ENCODE data around the gene TNFAIP2. TPM values are rescaled to one million over a fixed set of nuclear protein-coding genes. Genes with fewer than 3 reads are reported as not detected.

Gene TNFAIP2
- total RNA-seq, 2 experiments from 2014 or later = not detected

DNA sequence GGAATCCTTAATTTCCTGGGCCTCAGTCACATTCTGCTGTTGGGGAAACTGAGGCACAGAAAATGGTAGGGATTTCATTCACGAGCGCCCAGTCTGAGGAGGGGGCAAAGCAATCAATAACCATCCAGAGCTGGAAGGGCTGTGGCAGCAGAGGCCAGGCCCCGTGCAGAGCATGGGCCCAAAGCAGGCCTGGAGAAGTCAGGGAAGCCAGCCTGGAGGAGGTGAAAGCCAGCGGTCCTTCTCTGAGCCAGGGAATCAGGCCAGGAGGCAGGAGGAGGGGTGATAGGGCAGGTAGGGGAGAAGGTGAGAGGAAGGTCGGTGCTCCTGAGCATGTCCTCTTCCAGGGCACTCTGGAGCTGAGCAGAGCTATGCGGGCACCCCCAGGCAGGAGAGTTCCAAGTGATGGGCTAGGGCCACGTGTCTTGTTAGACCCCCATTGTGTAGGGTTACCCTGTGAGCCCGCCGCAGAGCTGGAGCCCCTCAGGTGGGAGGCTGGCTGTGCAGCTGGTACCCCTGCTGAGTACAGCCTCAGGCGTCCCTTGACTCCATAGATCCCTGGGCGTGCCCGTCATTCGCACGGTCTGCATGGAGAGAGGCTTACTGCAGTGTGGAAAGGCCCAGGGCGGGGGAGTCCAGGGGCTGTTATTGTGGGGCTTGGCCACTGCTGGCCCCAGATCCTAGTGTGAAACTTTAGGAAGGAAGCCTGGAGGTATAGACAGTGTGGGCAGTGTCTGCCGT, 4.8 kb downstream of the TNFAIP2 start:
- TF ChIP-seq EZH2phosphoT487 (IDR thresholded peaks at IDR 0.05; ENCODE audit: borderline replicate concordance, low read depth, low read length) = no peak
- TF ChIP-seq, protein P1, sequence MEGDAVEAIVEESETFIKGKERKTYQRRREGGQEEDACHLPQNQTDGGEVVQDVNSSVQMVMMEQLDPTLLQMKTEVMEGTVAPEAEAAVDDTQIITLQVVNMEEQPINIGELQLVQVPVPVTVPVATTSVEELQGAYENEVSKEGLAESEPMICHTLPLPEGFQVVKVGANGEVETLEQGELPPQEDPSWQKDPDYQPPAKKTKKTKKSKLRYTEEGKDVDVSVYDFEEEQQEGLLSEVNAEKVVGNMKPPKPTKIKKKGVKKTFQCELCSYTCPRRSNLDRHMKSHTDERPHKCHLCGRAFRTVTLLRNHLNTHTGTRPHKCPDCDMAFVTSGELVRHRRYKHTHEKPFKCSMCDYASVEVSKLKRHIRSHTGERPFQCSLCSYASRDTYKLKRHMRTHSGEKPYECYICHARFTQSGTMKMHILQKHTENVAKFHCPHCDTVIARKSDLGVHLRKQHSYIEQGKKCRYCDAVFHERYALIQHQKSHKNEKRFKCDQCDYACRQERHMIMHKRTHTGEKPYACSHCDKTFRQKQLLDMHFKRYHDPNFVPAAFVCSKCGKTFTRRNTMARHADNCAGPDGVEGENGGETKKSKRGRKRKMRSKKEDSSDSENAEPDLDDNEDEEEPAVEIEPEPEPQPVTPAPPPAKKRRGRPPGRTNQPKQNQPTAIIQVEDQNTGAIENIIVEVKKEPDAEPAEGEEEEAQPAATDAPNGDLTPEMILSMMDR (conservative IDR thresholded peaks at IDR 0.05; ENCODE audit: low read length) = no peak
- no peaks in the 10 kb centered on the region for H3K36me3 ChIP-seq (ENCODE audit: insufficient read depth, low read length)
- no peak for DNase-seq (ENCODE audit: low spot score)
- H3K9me2 ChIP-seq (ENCODE audit: insufficient read depth, low read length) = no peaks in the 10 kb centered on the region
- no peak overlapping the region for H2AFZ ChIP-seq (ENCODE audit: low read length)
- no peaks in the 10 kb centered on the region for H3K9me3 ChIP-seq (ENCODE audit: low read length)
- no peak overlapping the region for H3K4me3 ChIP-seq (ENCODE audit: low read depth, low read length, poor library complexity, severe bottlenecking)
- CTCF ChIA-PET (ENCODE audit: unreplicated experiment) = no interaction called here
- no peak overlapping the region for H3K4me2 ChIP-seq (ENCODE audit: low read length)
- POLR2A ChIA-PET = interaction anchor here (0.5 kb wide), 1 partner anchor 407 kb away, joined by 3 read pairs; no protein-coding TSS in a partner anchor
- intact Hi-C loops (cut with micrococcal nuclease; ENCODE audit: unreplicated experiment) = no loop called here
- no peaks in the 10 kb centered on the region for H3K79me2 ChIP-seq (ENCODE audit: insufficient read depth, low read depth, low read length)
- peaks cover 6% of the 10 kb centered on the region for H3K4me1 ChIP-seq (ENCODE audit: insufficient read depth, low read length, poor library complexity, severe bottlenecking)
- H3K27ac ChIP-seq (ENCODE audit: low read depth, low read length, poor library complexity, severe bottlenecking) = no peak overlapping the region
- no TSS peak for BruUV-seq (replicated peaks)
- no peaks in the 10 kb centered on the region; the same call in 1 of the 2 replicates for H4K20me1 ChIP-seq (ENCODE audit: insufficient read depth, low read length)

DNA sequence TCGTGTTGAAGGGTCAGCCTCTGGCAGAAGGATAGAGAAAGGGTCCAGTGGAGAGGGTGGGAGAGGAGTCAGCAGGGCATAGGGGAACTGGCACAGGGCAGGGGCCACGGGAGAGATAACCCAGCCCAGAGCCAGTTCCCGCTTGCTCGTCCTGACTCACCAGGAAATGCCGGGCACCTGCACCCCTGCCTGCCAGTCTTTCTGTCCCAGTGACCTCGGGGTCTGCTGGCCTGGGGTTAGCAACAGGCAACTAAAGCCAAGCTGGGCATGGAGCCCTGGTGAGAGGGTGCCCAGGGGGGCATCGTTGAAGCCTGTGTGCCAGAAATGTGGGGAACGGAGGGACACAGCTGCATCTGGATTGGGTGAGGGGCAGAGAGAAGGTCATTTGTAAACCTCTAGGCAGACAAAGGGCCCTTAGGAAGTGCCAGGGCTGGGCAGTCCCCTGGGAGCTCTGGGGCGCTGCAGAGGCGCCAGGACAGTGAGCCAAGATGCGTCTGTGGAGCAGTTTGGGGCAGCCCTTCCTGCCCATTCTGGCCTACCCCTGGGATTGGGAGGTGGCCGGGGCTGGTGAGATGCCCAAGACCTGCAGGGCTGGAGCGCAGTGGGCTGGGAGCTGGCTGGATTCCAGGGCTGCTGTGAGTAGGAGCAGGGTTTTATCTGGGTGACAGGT, 5.5 kb downstream of the TNFAIP2 start:
- BruUV-seq (replicated peaks) = no TSS peak
- CTCF ChIA-PET (ENCODE audit: unreplicated experiment) = no interaction called here
- H4K20me1 ChIP-seq (ENCODE audit: insufficient read depth, low read length) = no peaks in the 10 kb centered on the region; the same call in 1 of the 2 replicates

More for the DNA sequence above, 5.5 kb downstream of the TNFAIP2 start:
- TF ChIP-seq, protein P1 (conservative IDR thresholded peaks at IDR 0.05; ENCODE audit: low read length) = no peak
- TF ChIP-seq EZH2phosphoT487 (IDR thresholded peaks at IDR 0.05; ENCODE audit: borderline replicate concordance, low read depth, low read length) = no peak
- no peaks in the 10 kb centered on the region for H3K9me2 ChIP-seq (ENCODE audit: insufficient read depth, low read length)
- H3K4me3 ChIP-seq (ENCODE audit: low read depth, low read length, poor library complexity, severe bottlenecking) = no peak overlapping the region
- H3K4me2 ChIP-seq (ENCODE audit: low read length) = no peak overlapping the region
- no peak overlapping the region for H3K27ac ChIP-seq (ENCODE audit: low read depth, low read length, poor library complexity, severe bottlenecking)
- H3K36me3 ChIP-seq (ENCODE audit: insufficient read depth, low read length) = no peaks in the 10 kb centered on the region
- DNase-seq (ENCODE audit: low spot score) = no peak
- peaks cover 6% of the 10 kb centered on the region for H3K4me1 ChIP-seq (ENCODE audit: insufficient read depth, low read length, poor library complexity, severe bottlenecking)
- H3K79me2 ChIP-seq (ENCODE audit: insufficient read depth, low read depth, low read length) = no peaks in the 10 kb centered on the region
- POLR2A ChIA-PET = interaction anchor here (0.5 kb wide), 1 partner anchor 408 kb away, joined by 3 read pairs; no protein-coding TSS in a partner anchor
- H2AFZ ChIP-seq (ENCODE audit: low read length) = no peak overlapping the region
- intact Hi-C loops (cut with micrococcal nuclease; ENCODE audit: unreplicated experiment) = no loop called here
- no peaks in the 10 kb centered on the region for H3K9me3 ChIP-seq (ENCODE audit: low read length)
